Large intestine (tissue), 1 donor: Measurements from ENCODE around the gene UGT1A1. TPM values are rescaled to one million over a fixed set of nuclear protein-coding genes. Genes with fewer than 3 reads are reported as not detected.

Source experiments
- polyA plus RNA-seq: library from polyadenylated mRNA; unstranded; fragments of 120-200 nt; gene quantifications from one replicate; pipeline ENCODE4 v1.2.1, GENCODE V29; 2013

Gene UGT1A1
- polyA plus RNA-seq, 1 donor: 1.6 TPM

Other genes with a start within 250 kb of the UGT1A1 start
- gene USP40, start 193.5 kb upstream of the UGT1A1 start, polyA plus RNA-seq: 33.6 TPM
- not detected for gene UGT1A8, start 142.6 kb upstream of the UGT1A1 start, polyA plus RNA-seq
- gene UGT1A10, start 123.8 kb upstream of the UGT1A1 start, polyA plus RNA-seq: 0.06 TPM
- not detected for gene UGT1A9, start 88.4 kb upstream of the UGT1A1 start, polyA plus RNA-seq
- gene UGT1A7, start 78.4 kb upstream of the UGT1A1 start, polyA plus RNA-seq: not detected
- gene UGT1A6, start 67.4 kb upstream of the UGT1A1 start, polyA plus RNA-seq: 0.06 TPM
- gene UGT1A5, start 47.4 kb upstream of the UGT1A1 start, polyA plus RNA-seq: 0.15 TPM
- 0.04 TPM for gene UGT1A4, start 41.5 kb upstream of the UGT1A1 start, polyA plus RNA-seq
- gene UGT1A3, start 31.2 kb upstream of the UGT1A1 start, polyA plus RNA-seq: 0.16 TPM
- 0.16 TPM for gene MROH2A, start 18.1 kb downstream of the UGT1A1 start, polyA plus RNA-seq
- 10.6 TPM for gene HJURP, start 94.3 kb downstream of the UGT1A1 start, polyA plus RNA-seq
- 0.15 TPM for gene TRPM8, start 157.1 kb downstream of the UGT1A1 start, polyA plus RNA-seq